Measurements from ENCODE around the gene ZNF593OS. TPM values are rescaled to one million over a fixed set of nuclear protein-coding genes. Genes with fewer than 3 reads are reported as not detected.
A peak's percentile ranks its signal among the peaks of the same experiment; 100 is the strongest.

The ZNF593OS gene
- total RNA-seq, 2 experiments from 2014 or later: not detected

GRCh38 chr1:26195805-26196204, 24.2 kb upstream of the ZNF593OS start:
- H3K27me3 ChIP-seq (ENCODE audit: control insufficient read depth in 1 of 2, insufficient read depth in 2 of 2, low read length in 2 of 2): no peaks in the 10 kb centered on the region

GRCh38 chr1:26191739-26192138, 20.1 kb upstream of the ZNF593OS start:
- no peak for TF ChIP-seq CTCF (IDR thresholded peaks at IDR 0.05)

More at GRCh38 chr1:26195805-26196204, 24.2 kb upstream of the ZNF593OS start:
- Histone ChIP-seq H3K9me3 (ENCODE audit: control insufficient read depth in 1 of 2, insufficient read depth in 1 of 2, low read length in 2 of 2) (no peaks in the 10 kb centered on the region), H3K36me3 (ENCODE audit: insufficient read depth, low read length) (no peaks in the 10 kb centered on the region), H3K27ac (ENCODE audit: low read depth in 1 of 2, low read length in 2 of 2) (no peak overlapping the region), H3K4me3 (ENCODE audit: low read length) (no peak overlapping the region), H3K4me1 (ENCODE audit: insufficient read depth, low read length) (peaks cover 17% of the 10 kb centered on the region)
- H3K4me3 Mint-ChIP-seq: no peak overlapping the region
- no peak for TF ChIP-seq CTCF (IDR thresholded peaks at IDR 0.05)
- H3K27me3 Mint-ChIP-seq: no peaks in the 10 kb centered on the region
- H3K27ac Mint-ChIP-seq: no peak overlapping the region
- H3K4me1 Mint-ChIP-seq (ENCODE audit: low read depth): peaks cover 17% of the 10 kb centered on the region
- DNase-seq: no peak
- H3K9me3 Mint-ChIP-seq: no peaks in the 10 kb centered on the region
- H3K36me3 Mint-ChIP-seq (ENCODE audit: low read depth): no peaks in the 10 kb centered on the region
- no peak for ATAC-seq (ENCODE audit: poor library complexity)
- CTCF ChIA-PET: interaction anchor here (0.8 kb wide), 1 partner anchor 13 kb away, joined by 4 read pairs; no protein-coding TSS in a partner anchor
- POLR2A ChIA-PET: no interaction called here
- intact Hi-C loops (cut with DNase I, micrococcal nuclease): no loop called here

GRCh38 chr1:26190373-26190987, 18.8 kb upstream of the ZNF593OS start, which contains the start of gene CATSPER4:
Gene CATSPER4 (plus strand): TSS chr1:26190602. CDS start chr1:26190628, 26 bp downstream.
- H3K27me3 ChIP-seq (ENCODE audit: control insufficient read depth in 1 of 2, insufficient read depth in 2 of 2, low read length in 2 of 2): no peaks in the 10 kb centered on the region
- H3K9me3 ChIP-seq (ENCODE audit: control insufficient read depth in 1 of 2, insufficient read depth in 1 of 2, low read length in 2 of 2): no peaks in the 10 kb centered on the region
- Mint-ChIP-seq H3K4me1 (ENCODE audit: low read depth) (peaks cover 17% of the 10 kb centered on the region), H3K27ac (no peak within 1 kb of the TSS), H3K36me3 (ENCODE audit: low read depth) (no peaks in the 10 kb centered on the region), H3K27me3 (no peaks in the 10 kb centered on the region), H3K9me3 (no peaks in the 10 kb centered on the region), H3K4me3 (no peak within 1 kb of the TSS)
- H3K27ac ChIP-seq (ENCODE audit: low read depth in 1 of 2, low read length in 2 of 2): no peak within 1 kb of the TSS
- DNase-seq: peak in 4 of 14 experiments; percentile 17 to 40 (median 30)
- no peak for TF ChIP-seq CTCF (IDR thresholded peaks at IDR 0.05)
- H3K4me1 ChIP-seq (ENCODE audit: insufficient read depth, low read length): peaks cover 11% of the 10 kb centered on the region
- CTCF ChIA-PET: interaction anchor here (1.0 to 3.5 kb wide), 2 partner anchors 21 to 44 kb away, joined by 3 to 12 read pairs; partner anchors contain the start of genes CEP85 and ZNF593
- no peaks in the 10 kb centered on the region for H3K36me3 ChIP-seq (ENCODE audit: insufficient read depth, low read length)
- no peak for ATAC-seq (ENCODE audit: poor library complexity)
- intact Hi-C loops (cut with DNase I, micrococcal nuclease): no loop called here
- POLR2A ChIA-PET: no interaction called here
- H3K4me3 ChIP-seq (ENCODE audit: low read length): no peak within 1 kb of the TSS

More at GRCh38 chr1:26191739-26192138, 20.1 kb upstream of the ZNF593OS start:
- H3K27ac ChIP-seq (ENCODE audit: low read depth in 1 of 2, low read length in 2 of 2): no peak overlapping the region
- intact Hi-C loops (cut with DNase I, micrococcal nuclease): no loop called here
- H3K27ac Mint-ChIP-seq: no peak overlapping the region
- peaks cover 11% of the 10 kb centered on the region for H3K4me1 ChIP-seq (ENCODE audit: insufficient read depth, low read length)
- DNase-seq (peak in 1 of 14 experiments; percentile 43), ATAC-seq (ENCODE audit: poor library complexity) (peak; percentile 24)
- no peak overlapping the region for H3K4me3 Mint-ChIP-seq
- H3K9me3 Mint-ChIP-seq: no peaks in the 10 kb centered on the region
- H3K4me3 ChIP-seq (ENCODE audit: low read length): no peak overlapping the region
- H3K4me1 Mint-ChIP-seq (ENCODE audit: low read depth): peaks cover 17% of the 10 kb centered on the region
- ChIA-PET CTCF (interaction anchor here (3.5 kb wide), 1 partner anchor 42 kb away, joined by 12 read pairs; the partner anchor contains the start of gene CEP85), POLR2A (no interaction called here)
- H3K9me3 ChIP-seq (ENCODE audit: control insufficient read depth in 1 of 2, insufficient read depth in 1 of 2, low read length in 2 of 2): no peaks in the 10 kb centered on the region
- no peaks in the 10 kb centered on the region for H3K27me3 Mint-ChIP-seq
- no peaks in the 10 kb centered on the region for H3K27me3 ChIP-seq (ENCODE audit: control insufficient read depth in 1 of 2, insufficient read depth in 2 of 2, low read length in 2 of 2)
- H3K36me3 Mint-ChIP-seq (ENCODE audit: low read depth): no peaks in the 10 kb centered on the region
- H3K36me3 ChIP-seq (ENCODE audit: insufficient read depth, low read length): no peaks in the 10 kb centered on the region
